Astrocyte (in vitro differentiated cells and primary cell): ENCODE results near the gene RANBP3.

ENCODE experiments used
- CTCF ChIP-seq: IDR thresholded peaks from 2 replicates; pipeline ENCODE4 v1.5.1; 2011; ENCODE audit warnings: low read depth, mild to moderate bottlenecking, inconsistent platforms, low read length, moderate library complexity; ENCODE audit not compliant: insufficient read depth
- EZH2 ChIP-seq: IDR thresholded peaks from 2 replicates; pipeline ENCODE4 v1.6.1; 2012; ENCODE audit warnings: mild to moderate bottlenecking, low read length, inconsistent platforms; ENCODE audit not compliant: insufficient read depth

GRCh38 chr19:5985098-5985783 is 7.3 kb upstream of the RANBP3 start:
- TF ChIP-seq EZH2 (no peak), CTCF (no peak)
